DOHH2 (cell line): ENCODE data around the gene RUNX1.

Experiments
- H3F3A ChIP-seq: fragments of 200-600 bp; sonication (generic), shearing (Covaris generic); 2 replicates; pipeline ENCODE4 v1.6.0; 2016; ENCODE audit warnings: antibody characterized with exemption, mild to moderate bottlenecking; ENCODE audit not compliant: control insufficient read depth, insufficient read depth
- H3K27ac ChIP-seq: fragments of 200-600 bp; sonication (generic); 2 replicates; pipeline ENCODE4 v1.5.1; 2014; ENCODE audit warnings: low read depth, mild to moderate bottlenecking, low read length, moderate library complexity
- H3K27me3 ChIP-seq: fragments of 200-600 bp; sonication (generic); 2 replicates; pipeline ENCODE4 v1.6.1; 2014; ENCODE audit warnings: mild to moderate bottlenecking, low read length, mixed read lengths; ENCODE audit not compliant: control insufficient read depth
- H3K36me3 ChIP-seq: fragments of 200-600 bp; sonication (generic); 2 replicates; pipeline ENCODE4 v1.6.1; 2014; ENCODE audit warnings: mild to moderate bottlenecking, low read length, moderate library complexity, mixed read lengths; ENCODE audit not compliant: control insufficient read depth
- H3K4me1 ChIP-seq: fragments of 200-600 bp; sonication (generic); 2 replicates; pipeline ENCODE4 v1.6.1; 2014; ENCODE audit warnings: mild to moderate bottlenecking, low read length, mixed read lengths; ENCODE audit not compliant: control insufficient read depth
- H3K4me2 ChIP-seq: fragments of 200-600 bp; sonication (generic); 2 replicates; pipeline ENCODE4 v1.6.0; 2014; ENCODE audit warnings: mild to moderate bottlenecking, low read length, moderate library complexity
- H3K4me3 ChIP-seq: fragments of 200-600 bp; sonication (generic); 2 replicates; pipeline ENCODE4 v1.5.1; 2014; ENCODE audit warnings: mild to moderate bottlenecking, low read length, mixed read lengths
- H3K79me2 ChIP-seq: fragments of 200-600 bp; sonication (generic); 2 replicates; pipeline ENCODE4 v1.6.1; 2014; ENCODE audit warnings: mild to moderate bottlenecking, low read length, mixed read lengths; ENCODE audit not compliant: control insufficient read depth
- H3K9me2 ChIP-seq: fragments of 200-600 bp; sonication (generic); replicated peaks from 2 replicates; pipeline ENCODE4 v1.6.1; 2014; ENCODE audit warnings: mild to moderate bottlenecking, low read length, mixed read lengths; ENCODE audit not compliant: control insufficient read depth
- H3K9me3 ChIP-seq: fragments of 200-600 bp; sonication (generic); 2 replicates; pipeline ENCODE4 v1.6.1; 2014; ENCODE audit warnings: antibody characterized with exemption, low read length, mixed read lengths; ENCODE audit not compliant: control insufficient read depth, insufficient read depth
- H4K20me1 ChIP-seq: fragments of 200-600 bp; sonication (generic); 2 replicates; pipeline ENCODE4 v1.6.0; 2014; ENCODE audit warnings: low read depth, mild to moderate bottlenecking, antibody characterized with exemption, low read length, moderate library complexity; ENCODE audit not compliant: control insufficient read depth, insufficient read depth
- EZH2phosphoT487 ChIP-seq: fragments of 200-600 bp; sonication (generic); IDR thresholded peaks from 2 replicates; pipeline ENCODE4 v1.6.1; 2017; ENCODE audit warnings: borderline replicate concordance, mild to moderate bottlenecking, antibody characterized with exemption, low read length, moderate library complexity, mixed read lengths
- TF ChIP-seq, protein P1 (sequence below): fragments of 200-600 bp; sonication (generic); IDR thresholded peaks from one replicate; pipeline ENCODE4 v1.5.1; 2014; ENCODE audit warnings: antibody characterized with exemption, mild to moderate bottlenecking, low read depth, low read length; ENCODE audit not compliant: poor library complexity, severe bottlenecking

Gene RUNX1

DNA sequence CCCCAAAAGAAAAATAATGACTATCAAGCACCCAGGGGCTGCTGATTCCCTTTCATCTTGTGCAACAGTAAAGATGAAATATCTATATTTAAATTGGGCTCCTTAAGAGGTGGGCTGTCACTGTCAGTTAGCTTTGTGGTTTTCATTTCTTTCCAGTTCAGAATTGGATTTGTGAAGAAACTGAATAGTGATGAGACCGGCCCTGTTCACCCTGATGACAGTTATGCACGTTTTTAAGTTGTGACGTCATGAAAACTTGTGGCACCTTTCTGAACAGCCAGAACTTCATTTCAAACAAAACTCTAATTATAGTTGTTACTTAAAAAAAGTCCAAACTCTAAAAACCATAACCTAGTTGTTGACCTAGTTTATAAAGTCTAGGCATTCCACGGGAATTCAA lies 125.9 kb downstream of the RUNX1 start:
- TF ChIP-seq EZH2phosphoT487, result no peak
- TF ChIP-seq, protein P1, sequence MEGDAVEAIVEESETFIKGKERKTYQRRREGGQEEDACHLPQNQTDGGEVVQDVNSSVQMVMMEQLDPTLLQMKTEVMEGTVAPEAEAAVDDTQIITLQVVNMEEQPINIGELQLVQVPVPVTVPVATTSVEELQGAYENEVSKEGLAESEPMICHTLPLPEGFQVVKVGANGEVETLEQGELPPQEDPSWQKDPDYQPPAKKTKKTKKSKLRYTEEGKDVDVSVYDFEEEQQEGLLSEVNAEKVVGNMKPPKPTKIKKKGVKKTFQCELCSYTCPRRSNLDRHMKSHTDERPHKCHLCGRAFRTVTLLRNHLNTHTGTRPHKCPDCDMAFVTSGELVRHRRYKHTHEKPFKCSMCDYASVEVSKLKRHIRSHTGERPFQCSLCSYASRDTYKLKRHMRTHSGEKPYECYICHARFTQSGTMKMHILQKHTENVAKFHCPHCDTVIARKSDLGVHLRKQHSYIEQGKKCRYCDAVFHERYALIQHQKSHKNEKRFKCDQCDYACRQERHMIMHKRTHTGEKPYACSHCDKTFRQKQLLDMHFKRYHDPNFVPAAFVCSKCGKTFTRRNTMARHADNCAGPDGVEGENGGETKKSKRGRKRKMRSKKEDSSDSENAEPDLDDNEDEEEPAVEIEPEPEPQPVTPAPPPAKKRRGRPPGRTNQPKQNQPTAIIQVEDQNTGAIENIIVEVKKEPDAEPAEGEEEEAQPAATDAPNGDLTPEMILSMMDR, result no peak
- peaks cover 80% of the 10 kb centered on the region for H3K79me2 ChIP-seq

DNA sequence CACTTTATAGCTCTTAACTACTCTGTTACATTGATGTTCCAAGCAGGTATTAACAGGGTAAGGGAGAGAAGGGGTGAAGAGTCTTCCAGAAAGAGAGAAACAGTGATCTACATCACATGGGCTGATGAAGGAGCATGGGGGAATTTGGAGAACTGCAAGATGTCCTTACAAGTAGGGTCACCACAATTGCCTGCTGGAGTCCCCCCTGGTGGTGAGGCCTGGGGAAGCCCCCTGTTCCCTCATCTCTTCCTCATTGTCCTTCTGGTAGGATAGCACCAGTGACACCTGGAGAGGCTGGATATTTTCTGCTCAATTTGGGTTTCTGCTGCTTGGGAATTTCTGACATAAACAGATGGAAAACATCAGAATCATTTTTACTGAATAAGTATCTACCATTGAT lies 126.6 kb downstream of the RUNX1 start:
- Histone ChIP-seq H3K4me3 (no peak overlapping the region), H3K4me2 (no peak overlapping the region), H3K36me3 (peaks cover 11% of the 10 kb centered on the region; the same call in 1 of the 2 replicates), H3K27me3 (no peaks in the 10 kb centered on the region), H3K4me1 (peaks cover 21% of the 10 kb centered on the region), H4K20me1 (no peaks in the 10 kb centered on the region), H3K9me2 (no peaks in the 10 kb centered on the region), H3F3A (no peaks in the 10 kb centered on the region), H3K9me3 (no peaks in the 10 kb centered on the region), H3K79me2 (peaks cover 75% of the 10 kb centered on the region), H3K27ac (no peak overlapping the region)
- TF ChIP-seq, protein P1, result no peak
- no peak for TF ChIP-seq EZH2phosphoT487

More for the DNA sequence above, 125.9 kb downstream of the RUNX1 start:
- H3K4me2 ChIP-seq, result no peak overlapping the region
- peaks cover 21% of the 10 kb centered on the region for H3K4me1 ChIP-seq
- H3K9me3 ChIP-seq, result no peaks in the 10 kb centered on the region
- no peaks in the 10 kb centered on the region for H3F3A ChIP-seq
- no peak overlapping the region for H3K4me3 ChIP-seq
- no peaks in the 10 kb centered on the region for H3K9me2 ChIP-seq
- no peak overlapping the region for H3K27ac ChIP-seq
- no peaks in the 10 kb centered on the region for H3K27me3 ChIP-seq
- no peaks in the 10 kb centered on the region for H4K20me1 ChIP-seq
- peaks cover 16% of the 10 kb centered on the region for H3K36me3 ChIP-seq

DNA sequence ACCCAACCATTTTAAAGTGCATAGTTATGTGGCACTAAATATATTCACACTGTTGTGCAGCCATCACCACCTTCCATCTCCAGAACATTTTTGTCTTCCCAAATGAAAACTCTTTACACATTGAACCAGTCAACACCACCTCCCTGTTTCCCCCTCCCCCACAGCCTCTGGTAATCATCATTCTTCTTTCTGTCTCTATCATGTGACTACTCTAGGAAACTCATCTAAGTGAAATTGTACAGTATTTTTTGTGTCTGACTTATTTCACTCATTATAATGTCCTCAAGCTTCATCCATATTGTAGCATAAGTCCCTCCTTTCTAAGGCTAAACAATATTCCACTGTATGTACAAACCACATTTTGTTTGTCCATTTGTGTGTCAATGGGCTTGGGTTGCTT lies 128.0 kb downstream of the RUNX1 start:
- Histone ChIP-seq H4K20me1 (no peaks in the 10 kb centered on the region), H3K27ac (no peak overlapping the region), H3K9me2 (no peaks in the 10 kb centered on the region), H3K27me3 (no peaks in the 10 kb centered on the region), H3K4me2 (no peak overlapping the region), H3K4me1 (peaks cover 18% of the 10 kb centered on the region), H3K9me3 (no peaks in the 10 kb centered on the region), H3K4me3 (no peak overlapping the region), H3F3A (no peaks in the 10 kb centered on the region), H3K79me2 (peaks cover 78% of the 10 kb centered on the region), H3K36me3 (peaks cover 6% of the 10 kb centered on the region; the same call in 1 of the 2 replicates)
- TF ChIP-seq, protein P1, result no peak

DNA sequence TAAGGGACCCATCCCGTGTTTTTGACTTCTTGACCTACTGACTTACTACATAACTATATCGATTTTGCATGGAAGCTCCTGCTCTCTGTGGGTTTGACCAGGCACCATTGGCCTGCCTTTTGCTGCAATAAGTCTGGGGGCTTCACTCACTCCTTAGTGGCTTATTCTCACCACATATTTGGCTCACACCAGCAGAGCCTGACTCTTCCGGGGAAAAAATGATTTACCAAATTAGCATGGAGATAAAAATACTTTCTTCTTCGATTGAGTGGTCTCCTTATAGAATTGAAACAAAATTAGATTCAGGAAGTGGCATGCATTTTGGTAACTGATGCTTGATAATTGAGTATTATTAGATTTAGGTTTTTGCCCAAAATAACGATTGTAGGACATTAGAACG lies 129.7 kb downstream of the RUNX1 start:
- Histone ChIP-seq H4K20me1 (no peaks in the 10 kb centered on the region), H3K79me2 (peaks cover 80% of the 10 kb centered on the region), H3K4me2 (no peak overlapping the region), H3K4me1 (peaks cover 6% of the 10 kb centered on the region), H3K9me2 (no peaks in the 10 kb centered on the region), H3K36me3 (peaks cover 10% of the 10 kb centered on the region), H3K9me3 (no peaks in the 10 kb centered on the region), H3K27ac (no peak overlapping the region), H3F3A (no peaks in the 10 kb centered on the region), H3K4me3 (no peak overlapping the region), H3K27me3 (no peaks in the 10 kb centered on the region)
- TF ChIP-seq, protein P1, result no peak
- TF ChIP-seq EZH2phosphoT487, result no peak
